Mesothelial cell of epicardium (in vitro differentiated cells): ENCODE measurements around the gene TMEM108. TPM values are rescaled to one million over a fixed set of nuclear protein-coding genes. Genes with fewer than 3 reads are reported as not detected.

Experiments
- DNase-seq, 2 experiments: peaks; one replicate each; pipeline ENCODE4 v3.0.0; 2021; ENCODE audit warnings: low spot score in 2 of 2; ENCODE audit not compliant: unreplicated experiment in 2 of 2
- H3K27ac Mint-ChIP-seq: 2 replicates; pipeline ENCODE4 v1.8.0; 2021; ENCODE audit warnings: mixed read lengths
- H3K27me3 Mint-ChIP-seq: 2 replicates; pipeline ENCODE4 v1.8.0; 2021; ENCODE audit warnings: low read depth, mixed read lengths
- H3K36me3 Mint-ChIP-seq: 2 replicates; pipeline ENCODE4 v1.8.0; 2021; ENCODE audit warnings: mixed read lengths
- H3K4me1 Mint-ChIP-seq: 2 replicates; pipeline ENCODE4 v1.8.0; 2021; ENCODE audit warnings: mixed read lengths
- H3K4me3 Mint-ChIP-seq: 2 replicates; pipeline ENCODE4 v1.8.0; 2021; ENCODE audit warnings: mild to moderate bottlenecking, moderate library complexity, mixed read lengths
- H3K9me3 Mint-ChIP-seq: 2 replicates; pipeline ENCODE4 v1.8.0; 2021; ENCODE audit warnings: mixed read lengths
- CTCF ChIP-seq: fragments of 200-600 bp; sonication (generic); IDR thresholded peaks from one replicate; pipeline ENCODE4 v1.5.0; 2021; ENCODE audit warnings: antibody characterized with exemption; ENCODE audit not compliant: unreplicated experiment
- total RNA-seq: library from RNA; stranded (reverse); gene quantifications from 3 replicates; pipeline ENCODE4 v1.2.1, GENCODE V29; 2021

TMEM108 gene
- total RNA-seq, 1 donor from 2014 or later, result 17.3 TPM

GRCh38 chr3:133074977-133075376 lies 36.8 kb downstream of the TMEM108 start:
- H3K27ac Mint-ChIP-seq, result no peak overlapping the region
- peaks cover 4% of the 10 kb centered on the region for H3K27me3 Mint-ChIP-seq
- no peak overlapping the region for H3K4me3 Mint-ChIP-seq
- no peaks in the 10 kb centered on the region for H3K9me3 Mint-ChIP-seq
- H3K4me1 Mint-ChIP-seq, result no peaks in the 10 kb centered on the region
- no peak for TF ChIP-seq CTCF
- no peaks in the 10 kb centered on the region for H3K36me3 Mint-ChIP-seq
- no peak for DNase-seq

GRCh38 chr3:133077688-133078087 lies 39.5 kb downstream of the TMEM108 start:
- no peaks in the 10 kb centered on the region for H3K36me3 Mint-ChIP-seq
- peaks cover 10% of the 10 kb centered on the region for H3K9me3 Mint-ChIP-seq
- no peak for DNase-seq
- no peak for TF ChIP-seq CTCF
- H3K4me3 Mint-ChIP-seq, result no peak overlapping the region
- peaks cover 4% of the 10 kb centered on the region for H3K27me3 Mint-ChIP-seq
- H3K4me1 Mint-ChIP-seq, result no peaks in the 10 kb centered on the region
- H3K27ac Mint-ChIP-seq, result no peak overlapping the region

- no peaks in the 10 kb centered on the region for H3K4me1 Mint-ChIP-seq
- peaks cover 10% of the 10 kb centered on the region for H3K9me3 Mint-ChIP-seq
- no peak overlapping the region for H3K27ac Mint-ChIP-seq
- H3K27me3 Mint-ChIP-seq, result peaks cover 4% of the 10 kb centered on the region
- no peak overlapping the region for H3K4me3 Mint-ChIP-seq
- TF ChIP-seq CTCF, result no peak
- DNase-seq, result no peak
- H3K36me3 Mint-ChIP-seq, result no peaks in the 10 kb centered on the region
Observed at GRCh38 chr3:133079621-133080020, 41.4 kb downstream of the TMEM108 start.

- peaks cover 10% of the 10 kb centered on the region for H3K9me3 Mint-ChIP-seq
- TF ChIP-seq CTCF, result no peak
- peaks cover 2% of the 10 kb centered on the region for H3K27me3 Mint-ChIP-seq
- H3K36me3 Mint-ChIP-seq, result no peaks in the 10 kb centered on the region
- DNase-seq, result no peak
- H3K27ac Mint-ChIP-seq, result no peak overlapping the region
- H3K4me3 Mint-ChIP-seq, result no peak overlapping the region
- H3K4me1 Mint-ChIP-seq, result no peaks in the 10 kb centered on the region
Observed at GRCh38 chr3:133081016-133081415, 42.8 kb downstream of the TMEM108 start.

- H3K4me3 Mint-ChIP-seq, result no peak overlapping the region
- no peaks in the 10 kb centered on the region for H3K4me1 Mint-ChIP-seq
- no peaks in the 10 kb centered on the region for H3K27me3 Mint-ChIP-seq
- no peak for DNase-seq
- H3K36me3 Mint-ChIP-seq, result no peaks in the 10 kb centered on the region
- no peak for TF ChIP-seq CTCF
- H3K27ac Mint-ChIP-seq, result no peak overlapping the region
- H3K9me3 Mint-ChIP-seq, result peaks cover 10% of the 10 kb centered on the region
Observed at GRCh38 chr3:133083395-133083794, 45.2 kb downstream of the TMEM108 start.

- Mint-ChIP-seq H3K27ac (no peak overlapping the region), H3K27me3 (no peaks in the 10 kb centered on the region), H3K36me3 (no peaks in the 10 kb centered on the region), H3K4me1 (peaks cover 5% of the 10 kb centered on the region), H3K9me3 (no peaks in the 10 kb centered on the region), H3K4me3 (no peak overlapping the region)
- no peak for DNase-seq
- no peak for TF ChIP-seq CTCF
Observed at GRCh38 chr3:133089906-133090485, 51.8 kb downstream of the TMEM108 start.
